Ovary (tissue), 3 donors: ENCODE measurements around the gene ASB4.

ENCODE experiments used
- CTCF ChIP-seq, 3 donors: fragments of 450-650 bp in 2 of 3; fragments of 200-600 bp in 1 of 3; IDR thresholded peaks; one replicate each; pipeline versions ENCODE4 v1.5.1 to v1.8.0; 2016 to 2022; ENCODE audit warnings: antibody characterized with exemption in 3 of 3, mild to moderate bottlenecking in 1 of 3
- POLR2A ChIP-seq: fragments of 450-650 bp; IDR thresholded peaks from one replicate; pipeline ENCODE4 v1.6.1; 2017; ENCODE audit warnings: antibody characterized with exemption, mild to moderate bottlenecking, moderate library complexity
- donor health status: DM: no; HTN: no; CAD: no.

GRCh38 chr7:95581467-95581866 lies 95.7 kb downstream of the ASB4 start:
- TF ChIP-seq CTCF (IDR thresholded peaks at IDR 0.05) (no peak), POLR2A (no peak)
